Esophagus muscularis mucosa (tissue), 4 donors: ENCODE data around the gene DYRK2. TPM values are rescaled to one million over a fixed set of nuclear protein-coding genes. Genes with fewer than 3 reads are reported as not detected.

Experiments used
- DNase-seq: peaks from one replicate; pipeline ENCODE4 v3.0.0-alpha.2; 2017; ENCODE audit errors: extremely low spot score
- H3K27ac ChIP-seq, 4 donors: fragments of 200-600 bp; sonication (generic); replicated peaks in 1 of 4; 1 replicate in 3 of 4; 2 replicates in 1 of 4; pipeline ENCODE4 v1.5.1; 2016 to 2019; ENCODE audit warnings: mild to moderate bottlenecking in 1 of 4
- H3K27me3 ChIP-seq, 4 donors: fragments of 200-600 bp; sonication (generic); one replicate each; pipeline versions ENCODE4 v1.5.1 to v1.6.0; 2016 to 2019
- H3K36me3 ChIP-seq, 4 donors: fragments of 200-600 bp; sonication (generic); one replicate each; pipeline ENCODE4 v1.5.1; 2016 to 2019
- H3K4me1 ChIP-seq, 4 donors: fragments of 200-600 bp; sonication (generic); one replicate each; pipeline ENCODE4 v1.5.1; 2016 to 2019
- H3K4me3 ChIP-seq, 4 donors: fragments of 200-600 bp; sonication (generic); 1 replicate in 2 of 4; 2 replicates in 2 of 4; pipeline ENCODE4 v1.5.1; 2016 to 2019; ENCODE audit warnings: mild to moderate bottlenecking in 4 of 4, moderate library complexity in 1 of 4
- H3K9me3 ChIP-seq, 4 donors: fragments of 200-600 bp; sonication (generic); 1 replicate in 3 of 4; 2 replicates in 1 of 4; pipeline ENCODE4 v1.5.1; 2016 to 2019
- CTCF ChIP-seq, 3 experiments: fragments of 200-600 bp in 2 of 3; fragments of 450-650 bp in 1 of 3; sonication (generic) in 2 of 3; IDR thresholded peaks; one replicate each; pipeline ENCODE4 v1.5.1; 2017 to 2019; ENCODE audit warnings: antibody characterized with exemption in 3 of 3, mild to moderate bottlenecking in 2 of 3, moderate library complexity in 1 of 3
- EP300 ChIP-seq: sonication (generic); formaldehyde crosslinking; IDR thresholded peaks from one replicate; pipeline ENCODE4 v1.6.1; 2017; ENCODE audit warnings: antibody characterized with exemption
- POLR2A ChIP-seq: fragments of 450-650 bp; IDR thresholded peaks from one replicate; pipeline ENCODE4 v1.6.1; 2017; ENCODE audit warnings: antibody characterized with exemption, moderate library complexity, mild to moderate bottlenecking, low read depth
- POLR2AphosphoS5 ChIP-seq, 2 donors: sonication (generic); formaldehyde crosslinking; IDR thresholded peaks; one replicate each; pipeline ENCODE4 v1.6.1; 2017; ENCODE audit warnings: antibody characterized with exemption in 2 of 2
- WGBS: methylation state at CpG from one replicate; pipeline ENCODE4 v1.1.5; 2018; 5-methylcytosine and 5-hydroxymethylcytosine counted together
- intact Hi-C: fragments of 100-400 bp; cut with DNase I; formaldehyde crosslinking; loops from one replicate; pipeline ENCODE4 v1.15.1; 2023
- total RNA-seq, 4 donors: library from RNA; depleted of rRNA; stranded (reverse); fragments of >200 nt; gene quantifications; one replicate each; pipeline versions ENCODE4 v1.1.0 to v1.2.1, GENCODE V29; 2016

Gene DYRK2
- total RNA-seq, 4 donors from 2014 or later = 22.2 to 57.9 (median 36.9) TPM

DNA sequence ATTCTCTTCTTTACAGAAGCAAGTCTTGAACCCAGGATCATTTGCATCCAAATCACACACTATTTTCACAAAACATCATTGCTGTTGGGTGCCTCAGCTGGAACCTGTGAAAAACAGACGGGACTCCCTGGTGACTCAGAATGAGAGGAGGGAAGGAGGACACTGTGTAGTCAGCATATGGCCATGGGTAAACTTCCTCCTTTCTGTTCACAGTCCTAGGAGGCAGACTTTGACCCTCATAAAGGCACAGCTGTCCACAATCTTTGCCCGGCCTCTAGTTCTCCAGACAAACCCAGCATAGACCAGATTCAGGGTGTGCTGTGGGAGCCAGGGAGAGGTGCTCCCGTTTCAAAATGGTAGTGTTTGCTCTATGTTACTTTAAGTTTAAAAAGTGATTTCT is 62.0 kb downstream of the DYRK2 start:
- TF ChIP-seq POLR2AphosphoS5 (IDR thresholded peaks at IDR 0.05) (no peak), EP300 (no peak), POLR2A (no peak), CTCF (IDR thresholded peaks at IDR 0.05) (no peak)
- H3K9me3 ChIP-seq = no peaks in the 10 kb centered on the region
- intact Hi-C loops = loop anchor here (10.0 kb wide), 1 partner anchor 234 kb away; no protein-coding TSS in a partner anchor
- no peak for DNase-seq
- no peaks in the 10 kb centered on the region for H3K36me3 ChIP-seq
- H3K27me3 ChIP-seq = no peaks in the 10 kb centered on the region
- H3K4me1 ChIP-seq = peaks cover 9 to 16% (median 13%) of the 10 kb centered on the region in 4 donors
- no peak overlapping the region for H3K4me3 ChIP-seq
- no peak overlapping the region for H3K27ac ChIP-seq
- 55% methylated on average over 3 of the region's 3 CpGs for WGBS

- TF ChIP-seq EP300 (no peak), POLR2A (no peak), POLR2AphosphoS5 (IDR thresholded peaks at IDR 0.05) (no peak), CTCF (IDR thresholded peaks at IDR 0.05) (no peak)
- no peaks in the 10 kb centered on the region for H3K27me3 ChIP-seq
These were observed 63.5 kb downstream of the DYRK2 start for GRCh38 chr12:67712011-67712410.

DNA sequence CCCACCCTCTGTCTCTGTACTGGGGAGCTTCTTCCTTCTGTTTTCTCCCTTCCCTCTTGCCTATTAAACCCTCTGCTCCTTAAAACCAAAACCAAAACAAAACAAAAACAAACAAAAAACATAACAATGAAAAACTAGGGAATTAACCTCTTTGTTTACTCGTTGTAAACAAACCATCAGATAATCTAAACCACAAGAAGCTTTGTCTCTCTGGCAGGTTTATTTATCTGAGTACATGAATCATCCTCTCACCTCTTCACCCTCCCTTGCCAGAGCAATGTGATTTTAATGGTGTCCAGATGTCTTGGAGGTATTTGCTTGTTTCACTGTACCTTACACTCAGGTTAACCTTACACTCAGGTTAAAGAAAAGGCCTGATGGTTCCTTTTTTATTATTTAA is 66.1 kb downstream of the DYRK2 start:
- H3K4me3 ChIP-seq = no peak overlapping the region
- no peaks in the 10 kb centered on the region for H3K9me3 ChIP-seq
- H3K27ac ChIP-seq = no peak overlapping the region
- WGBS = 38% methylated on average over 1 of the region's 1 CpG
- H3K27me3 ChIP-seq = no peaks in the 10 kb centered on the region
- no peaks in the 10 kb centered on the region for H3K36me3 ChIP-seq
- intact Hi-C loops = loop anchor here (10.0 kb wide), 1 partner anchor 230 kb away; no protein-coding TSS in a partner anchor
- TF ChIP-seq POLR2AphosphoS5 (IDR thresholded peaks at IDR 0.05) (no peak), EP300 (no peak), CTCF (IDR thresholded peaks at IDR 0.05) (no peak), POLR2A (no peak)
- no peak for DNase-seq
- H3K4me1 ChIP-seq = peaks cover 4 to 16% (median 10%) of the 10 kb centered on the region in 4 donors

More at GRCh38 chr12:67712011-67712410, 63.5 kb downstream of the DYRK2 start:
- intact Hi-C loops = loop anchor here (10.0 kb wide), 1 partner anchor 233 kb away; no protein-coding TSS in a partner anchor
- no peaks in the 10 kb centered on the region for H3K9me3 ChIP-seq
- 100% methylated on average over 1 of the region's 1 CpG for WGBS
- H3K36me3 ChIP-seq = no peaks in the 10 kb centered on the region
- no peak overlapping the region for H3K27ac ChIP-seq
- DNase-seq = no peak
- no peak overlapping the region for H3K4me3 ChIP-seq
- H3K4me1 ChIP-seq = peaks cover 0 to 11% (median 7%) of the 10 kb centered on the region in 4 donors
